Stimulated activated CD8-positive, alpha-beta memory T cell treated with anti-CD3 and anti-CD28 coated beads, Interleukin-2, amount 100 ng/mL, for 1 hour (primary cell): ENCODE results near the gene ATP2B3.

Source experiments
- DNase-seq, 2 donors: peaks; one replicate each; pipeline ENCODE4 v3.0.0-alpha.2; 2020; ENCODE audit warnings: low read depth in 2 of 2

Gene ATP2B3

DNA sequence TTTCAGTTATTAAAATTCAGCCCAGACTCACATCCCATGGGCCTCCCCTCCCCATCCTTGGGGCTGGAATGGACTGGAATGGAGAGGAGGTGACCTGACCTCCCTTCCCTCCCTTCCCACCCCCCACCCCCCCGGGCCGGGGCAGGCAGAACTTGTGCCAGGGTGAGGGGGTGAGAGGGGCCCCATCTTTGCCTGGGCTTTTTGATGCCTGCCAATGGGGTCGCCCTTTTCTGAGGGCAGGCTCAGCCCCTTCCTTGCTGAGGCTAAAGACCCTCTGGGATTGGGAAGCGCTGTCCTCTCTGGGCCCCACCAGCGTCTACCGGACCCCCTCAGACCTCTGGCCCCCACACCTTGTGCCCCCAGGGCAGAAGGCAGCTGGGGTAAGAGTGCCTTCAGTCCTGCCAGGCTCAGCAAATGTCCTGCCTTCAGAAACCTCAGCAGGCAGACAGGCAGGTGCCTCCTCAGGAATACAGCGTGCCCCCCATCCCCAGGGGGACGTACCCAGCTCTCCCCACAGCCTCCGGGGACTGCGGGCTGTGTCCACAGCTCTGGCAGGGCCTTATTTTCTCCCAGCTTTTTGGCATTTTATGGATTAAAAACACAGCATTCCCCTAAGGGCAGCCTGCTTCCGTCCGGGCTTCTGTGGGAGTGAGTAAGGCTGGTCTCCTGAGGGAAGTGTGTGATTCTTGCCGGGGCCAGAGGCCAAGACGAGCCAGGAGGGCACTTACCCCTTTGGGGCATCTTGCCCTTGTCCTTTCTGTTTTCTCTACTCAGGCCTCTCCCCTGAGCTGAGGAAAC, 94.1 kb downstream of the ATP2B3 start:
- no peak for DNase-seq

DNA sequence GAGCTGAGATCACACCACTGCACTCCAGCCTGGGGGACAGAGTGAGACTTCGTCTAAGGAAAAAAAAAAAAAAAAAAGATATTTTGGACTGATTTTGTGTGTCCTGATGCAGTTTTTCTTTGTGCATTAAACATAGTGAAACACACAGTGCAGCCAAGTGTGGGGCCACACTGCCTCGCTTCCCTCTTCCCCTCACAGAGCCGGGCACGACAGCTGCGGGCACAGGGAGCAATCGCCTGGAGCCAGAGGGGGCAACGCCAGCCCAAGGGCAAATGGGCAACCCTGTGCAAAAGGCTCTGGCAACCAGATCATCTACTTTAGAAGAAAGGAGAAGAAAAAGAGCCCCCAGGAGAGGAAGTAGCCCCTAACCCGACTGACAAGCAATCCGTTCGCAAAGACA, 95.0 kb downstream of the ATP2B3 start:
- DNase-seq, result no peak

DNA sequence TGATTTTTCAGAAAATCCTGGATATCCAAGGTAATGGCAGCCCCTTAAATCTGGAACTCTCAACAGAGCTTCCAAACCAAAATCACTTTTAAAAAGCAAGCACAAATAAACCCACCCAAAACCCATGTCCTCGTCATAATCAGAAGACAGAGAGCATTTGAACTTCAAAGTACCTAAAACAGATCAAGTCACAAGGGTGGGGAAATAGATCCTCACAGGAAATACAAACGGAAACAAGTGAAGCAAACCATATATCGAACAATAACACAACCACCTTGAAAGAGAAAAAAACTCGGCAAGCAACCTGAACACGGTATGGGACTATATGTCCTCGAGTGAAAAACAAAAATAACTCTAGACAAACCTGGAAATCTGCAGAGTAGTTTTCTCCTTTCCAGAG, 97.4 kb downstream of the ATP2B3 start:
- DNase-seq, result no peak

DNA sequence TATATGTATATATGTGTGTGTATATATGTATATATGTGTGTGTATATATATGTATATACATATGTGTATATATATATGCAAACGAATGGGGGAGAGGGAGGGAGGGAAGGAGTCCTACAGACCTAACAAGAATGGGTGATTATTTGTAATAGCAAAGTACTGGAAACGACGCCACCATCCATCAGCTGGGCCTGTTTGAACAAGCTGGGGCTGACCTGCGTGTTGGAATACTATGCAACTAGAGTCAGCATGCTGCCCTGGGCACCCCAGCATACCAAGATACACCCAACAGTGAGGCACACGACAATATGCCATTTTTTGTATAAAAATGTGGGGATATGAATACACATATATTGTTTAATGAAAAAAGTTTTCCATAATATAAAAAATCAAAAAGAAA, 103.1 kb downstream of the ATP2B3 start:
- no peak for DNase-seq

DNA sequence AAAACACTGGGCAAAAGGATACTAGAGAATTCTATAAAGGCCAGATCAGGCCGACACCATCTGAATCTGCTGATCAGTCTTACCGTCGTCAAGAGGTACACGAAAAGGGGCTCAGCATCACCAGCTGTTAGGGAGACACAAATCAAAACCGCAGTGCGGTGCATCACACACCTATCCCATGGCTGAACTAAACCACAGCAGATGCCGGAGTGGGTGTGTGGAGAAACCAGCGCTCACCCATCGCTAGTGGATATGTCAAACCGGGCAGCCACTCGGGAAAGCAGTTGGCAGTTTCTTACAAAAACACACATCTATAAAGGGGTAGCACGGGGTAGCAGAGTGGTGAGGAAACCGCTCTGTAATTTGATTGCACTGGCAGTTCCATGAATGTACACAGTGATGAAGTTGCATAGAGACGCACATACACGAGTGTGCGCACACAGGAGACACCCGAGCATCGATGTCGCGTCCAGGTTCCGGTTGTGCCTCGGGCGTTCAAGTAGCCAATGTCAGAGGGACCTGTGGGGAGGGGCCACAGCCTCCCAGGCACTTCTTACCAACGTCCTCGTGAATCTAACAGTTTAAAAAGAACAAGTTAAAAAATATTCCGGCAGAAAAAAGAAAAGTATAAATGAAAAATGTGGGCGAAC, 104.6 kb downstream of the ATP2B3 start:
- DNase-seq, result no peak

DNA sequence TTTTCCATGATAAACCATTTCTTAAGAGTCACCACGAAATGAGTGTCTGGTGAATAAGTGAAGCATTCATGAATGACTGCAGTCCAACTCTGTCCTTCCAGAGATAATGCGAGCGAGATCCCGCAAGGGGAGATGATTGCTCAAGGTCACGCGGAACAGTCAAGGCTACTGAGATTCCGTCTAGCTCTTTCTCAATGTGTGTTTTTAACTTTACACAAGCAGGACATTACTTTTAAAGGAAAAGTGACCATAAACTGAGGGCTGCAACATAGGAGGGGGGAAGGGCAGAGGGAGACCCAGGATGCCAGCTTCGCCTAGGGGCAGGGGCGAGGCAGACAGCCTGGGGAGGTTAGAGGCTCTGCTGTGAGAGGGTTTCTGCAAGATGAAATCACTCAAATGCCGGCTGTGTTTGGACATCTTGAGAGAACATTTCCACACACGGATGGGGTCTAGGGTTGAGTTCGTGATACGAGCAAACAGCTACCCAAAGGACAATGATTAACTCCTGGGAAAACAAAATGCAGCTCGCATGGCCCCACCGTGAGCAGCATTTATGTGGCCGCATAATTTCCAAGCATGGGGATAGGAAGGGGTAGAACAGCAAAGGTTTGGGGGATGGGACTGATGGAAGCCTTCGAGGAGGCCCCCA, 105.3 kb downstream of the ATP2B3 start:
- no peak for DNase-seq

DNA sequence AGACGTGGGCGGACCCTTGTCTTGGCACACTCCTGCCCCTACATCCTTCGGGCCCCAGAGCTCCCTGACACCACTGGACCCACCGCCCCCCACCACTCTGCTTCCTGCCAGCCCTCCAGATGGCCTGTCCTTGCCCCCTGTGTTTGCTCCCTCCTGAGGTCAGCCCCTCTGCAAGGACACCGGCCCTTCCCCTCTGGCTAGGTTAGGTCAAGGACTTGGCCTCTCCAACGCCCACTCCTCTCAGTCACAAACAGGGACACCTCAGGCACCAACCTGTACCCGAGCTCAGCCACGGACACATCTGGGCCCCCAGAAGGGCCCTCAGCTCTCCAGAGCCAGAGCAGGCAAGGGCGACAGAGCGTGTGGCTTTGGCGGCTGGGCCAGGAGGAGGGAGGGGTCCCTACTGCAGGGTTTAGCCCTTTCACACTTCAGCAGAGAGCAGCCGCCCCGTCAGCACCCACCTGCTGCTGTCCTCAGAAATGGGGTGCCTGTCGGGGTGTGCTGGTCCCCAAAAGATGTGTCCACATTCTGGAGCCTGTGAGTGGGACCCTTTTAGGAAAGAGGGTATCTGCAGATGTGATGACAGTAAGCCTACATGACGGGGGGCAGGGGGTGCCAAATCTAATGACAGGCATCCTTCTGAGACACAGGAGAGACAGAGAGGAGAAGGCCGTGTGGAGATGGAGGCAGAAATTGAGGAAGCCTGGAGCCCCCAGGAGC, 106.0 kb downstream of the ATP2B3 start:
- DNase-seq, result no peak

DNA sequence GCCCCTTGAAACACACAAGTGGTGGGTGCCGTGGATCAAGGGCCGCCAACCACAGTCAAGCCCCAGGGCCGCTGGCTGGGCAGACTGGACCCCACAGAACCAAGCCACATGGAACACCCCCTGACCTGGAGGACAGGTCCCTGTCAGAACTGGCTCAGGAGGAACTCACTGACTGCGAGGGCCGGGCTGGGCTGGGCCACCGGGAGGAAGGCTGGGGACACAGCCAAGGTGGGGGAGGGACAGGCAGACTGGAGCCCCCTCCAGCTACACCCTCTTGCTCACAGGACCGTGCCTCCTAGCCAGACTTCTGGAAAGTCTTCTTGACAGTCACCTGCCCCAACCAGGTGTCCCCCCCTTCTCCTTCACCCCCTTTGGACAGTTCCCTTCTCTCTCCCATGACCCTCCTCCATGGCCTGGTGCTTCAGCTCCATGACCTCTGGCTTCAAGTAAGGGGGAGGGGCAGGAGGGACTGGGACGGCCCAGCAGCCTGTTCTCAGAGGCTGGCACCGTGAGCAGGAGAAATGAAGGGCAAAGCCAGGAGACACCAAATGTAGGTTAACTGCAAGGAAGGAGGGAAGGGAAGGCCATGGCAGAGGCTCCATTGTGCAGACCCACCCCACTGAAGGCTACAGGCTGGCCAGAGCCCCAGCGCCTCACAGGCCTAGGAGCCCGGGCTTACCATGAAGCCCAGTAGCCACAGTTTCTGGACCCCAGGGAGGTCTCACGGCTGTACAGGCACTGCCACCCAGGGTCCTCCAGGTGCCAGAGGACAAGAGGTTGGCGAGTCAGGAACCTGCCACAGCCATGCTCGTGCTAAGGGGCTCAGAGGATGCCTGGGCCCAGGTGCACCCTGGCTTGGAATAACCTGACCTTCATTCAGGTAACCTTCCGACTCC, 107.0 kb downstream of the ATP2B3 start:
- DNase-seq, result no peak

DNA sequence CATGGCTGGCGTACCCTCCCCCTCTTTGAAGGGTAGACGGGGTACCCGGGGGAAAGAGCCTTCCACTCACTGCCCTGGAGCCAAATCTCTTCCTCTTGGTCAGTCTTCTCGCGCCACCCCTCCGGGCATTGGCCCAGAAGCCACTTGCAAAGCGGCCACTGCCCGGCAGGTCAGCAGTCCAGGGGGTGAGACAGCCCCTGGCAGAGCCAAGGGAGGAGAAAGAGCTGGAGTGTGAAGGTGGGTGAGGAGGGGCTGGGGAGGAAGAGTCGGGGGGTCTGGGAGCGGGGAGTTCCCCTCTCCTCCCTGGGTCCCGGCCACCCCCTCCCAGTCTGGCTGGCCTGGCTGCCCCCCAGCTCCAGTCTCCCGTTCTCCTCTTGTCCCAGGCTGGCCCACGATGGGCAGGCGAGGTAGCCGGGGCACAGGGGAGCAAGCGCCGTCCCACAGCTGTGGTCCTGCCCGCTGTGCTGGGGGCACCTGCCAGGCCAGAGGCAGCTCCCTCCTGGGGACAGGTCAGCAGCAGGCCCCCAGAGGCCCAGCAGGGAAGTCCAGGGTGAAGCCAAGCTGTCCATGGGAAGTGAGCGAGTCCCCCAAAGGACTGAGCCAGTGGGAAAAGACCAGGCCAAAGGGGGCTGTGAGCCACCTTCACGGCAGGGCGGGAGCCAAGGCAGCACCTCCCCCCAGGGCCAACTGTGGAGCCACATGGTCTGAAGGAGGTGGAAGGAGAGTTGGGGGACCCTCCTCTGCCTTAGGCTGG, 108.0 kb downstream of the ATP2B3 start:
- DNase-seq, result no peak

DNA sequence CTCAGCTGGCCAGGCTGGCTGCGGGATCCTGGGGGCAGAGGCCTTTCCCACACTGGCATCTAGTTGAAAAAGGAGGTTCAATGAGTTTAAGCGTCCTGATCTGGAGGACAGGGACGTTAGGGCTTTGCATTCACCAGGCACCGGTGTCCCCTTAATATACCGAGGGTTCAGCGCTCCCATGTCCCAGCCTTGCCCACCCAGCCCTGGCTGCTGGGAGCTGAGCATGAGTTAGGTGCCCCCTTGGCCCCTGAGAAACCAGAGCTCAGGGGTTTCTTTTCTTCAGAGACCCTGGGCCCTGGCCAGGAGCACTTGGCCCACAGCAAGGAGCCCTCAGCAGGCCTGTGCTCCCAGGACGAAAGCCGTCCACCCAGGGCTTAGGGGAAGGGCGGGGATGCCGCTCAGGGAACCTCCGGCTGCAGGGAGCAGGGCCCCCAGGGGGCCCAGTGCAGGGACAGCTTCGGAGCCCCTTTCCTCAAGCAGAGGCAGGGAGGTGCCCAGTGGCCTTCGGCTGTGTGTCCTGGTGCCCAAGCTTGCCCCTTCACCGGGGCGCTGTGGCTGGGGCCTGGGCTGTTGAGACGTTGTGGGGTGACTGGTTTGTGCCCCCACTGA, 108.7 kb downstream of the ATP2B3 start:
- no peak for DNase-seq

DNA sequence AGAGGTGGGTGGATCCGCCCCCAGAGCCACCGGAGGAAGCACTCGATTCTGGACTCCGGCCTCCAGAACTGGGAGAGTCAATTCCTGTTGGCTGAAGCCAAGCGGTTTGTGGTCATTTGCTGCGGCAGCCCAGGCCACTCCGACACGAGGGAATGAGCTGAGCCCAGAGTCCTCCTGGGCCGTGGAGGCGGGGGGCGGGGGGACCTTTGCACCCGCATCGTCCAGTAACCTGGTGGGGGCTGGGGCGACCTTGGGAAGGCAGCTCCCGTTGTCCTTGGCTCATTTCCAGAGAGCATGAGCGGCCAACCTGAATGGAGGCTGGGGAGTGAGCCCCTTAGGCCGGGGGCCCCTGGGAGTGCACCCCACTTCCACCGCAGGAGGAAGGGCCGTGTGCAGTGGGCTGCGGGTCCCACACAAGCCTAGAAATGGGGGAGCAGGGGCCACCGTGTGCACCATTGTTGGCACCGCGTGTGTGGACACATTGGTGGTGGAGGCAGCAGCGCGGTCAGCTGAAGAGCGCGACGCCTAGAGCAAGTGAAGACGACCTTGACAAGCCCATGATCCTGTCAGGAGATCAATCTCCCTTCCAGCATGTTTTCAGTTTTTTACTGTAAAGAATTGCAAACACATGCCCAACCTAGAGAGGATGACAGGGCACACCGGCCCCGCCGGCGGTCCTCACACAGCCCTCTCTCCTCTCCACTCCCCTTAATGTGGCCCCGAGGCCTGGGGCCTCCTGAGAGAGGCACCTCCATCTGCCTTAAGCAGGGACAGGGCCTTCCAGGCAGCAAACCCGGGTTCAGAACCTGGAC, 109.6 kb downstream of the ATP2B3 start:
- DNase-seq, result no peak

DNA sequence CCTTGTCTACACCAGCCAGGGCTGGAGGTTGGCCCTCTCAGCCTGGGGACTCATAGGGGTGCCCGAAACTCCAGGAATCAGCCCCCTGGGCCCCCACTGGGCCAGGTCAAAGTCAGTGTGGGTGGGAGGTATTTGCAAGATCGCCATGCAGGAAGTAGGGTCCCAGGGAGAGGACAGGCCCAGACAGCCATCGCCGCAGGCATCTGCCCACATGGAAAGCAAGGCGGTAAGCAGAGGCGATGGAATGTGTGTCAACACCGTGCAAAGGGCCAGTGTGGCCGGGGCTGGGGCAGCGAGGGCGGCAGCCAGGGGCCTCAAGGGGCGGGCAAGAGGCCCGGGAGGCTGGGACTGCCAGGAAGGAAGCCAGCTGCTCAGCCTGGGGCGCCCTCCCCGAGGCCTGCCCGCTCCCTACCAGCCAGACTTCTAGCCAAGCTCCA, 110.3 kb downstream of the ATP2B3 start:
- no peak for DNase-seq

DNA sequence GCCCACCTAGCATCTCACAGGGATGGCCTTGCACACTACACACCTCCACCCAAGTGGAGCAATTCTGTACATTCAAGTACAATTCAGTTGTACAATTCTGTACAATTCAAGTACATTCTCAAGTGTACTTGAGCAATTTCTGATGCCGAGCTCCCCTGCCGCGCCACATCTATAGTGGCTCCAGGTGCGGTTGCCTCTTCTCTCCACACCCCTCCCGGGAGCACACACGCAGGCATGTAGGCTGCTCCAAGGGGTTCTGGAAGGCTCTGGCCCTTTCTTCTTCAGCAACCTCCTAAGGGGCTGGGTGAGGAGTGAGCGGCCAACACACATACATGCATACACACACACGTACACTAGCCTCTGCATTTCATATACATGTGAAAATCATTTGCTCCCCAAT, 110.7 kb downstream of the ATP2B3 start:
- no peak for DNase-seq

DNA sequence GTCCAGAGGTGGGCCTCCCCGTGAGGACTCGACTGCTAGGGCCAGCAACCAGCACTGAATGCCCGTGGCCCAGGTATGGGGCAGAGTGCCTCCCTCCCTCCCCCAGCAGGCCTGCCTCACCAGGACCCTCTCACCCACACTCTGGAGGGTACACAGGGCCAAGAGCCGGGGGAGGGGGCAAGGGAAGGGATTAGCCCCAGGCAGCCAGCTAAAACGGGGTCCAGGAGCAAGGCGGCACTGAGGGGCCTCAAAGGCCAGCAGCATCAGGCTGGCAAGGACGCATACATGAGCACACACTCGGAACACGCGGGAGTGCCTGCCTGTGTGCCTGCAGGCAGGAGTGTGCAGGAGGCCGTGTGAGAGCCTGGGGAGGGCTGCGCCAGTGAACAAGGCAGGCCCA, 111.2 kb downstream of the ATP2B3 start:
- DNase-seq, result no peak

DNA sequence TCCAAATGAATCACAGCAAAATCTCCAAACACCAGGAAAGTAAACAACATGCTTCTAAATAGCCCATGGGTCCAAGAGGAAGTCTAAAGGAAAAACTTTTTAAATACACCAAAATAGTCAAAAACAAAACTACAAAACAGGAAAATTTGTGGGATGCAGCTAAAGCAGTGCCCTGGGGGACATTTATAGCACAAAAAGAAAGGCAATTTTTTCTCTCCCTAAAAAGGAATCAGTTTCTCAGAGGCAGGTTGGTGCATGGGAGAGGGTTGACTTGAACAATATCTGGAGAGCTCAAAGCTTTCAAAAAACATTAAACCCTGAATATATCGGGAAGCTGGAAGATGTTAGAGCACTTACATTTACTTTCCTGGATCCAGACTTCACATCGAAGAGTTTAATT, 113.9 kb downstream of the ATP2B3 start:
- DNase-seq, result no peak

DNA sequence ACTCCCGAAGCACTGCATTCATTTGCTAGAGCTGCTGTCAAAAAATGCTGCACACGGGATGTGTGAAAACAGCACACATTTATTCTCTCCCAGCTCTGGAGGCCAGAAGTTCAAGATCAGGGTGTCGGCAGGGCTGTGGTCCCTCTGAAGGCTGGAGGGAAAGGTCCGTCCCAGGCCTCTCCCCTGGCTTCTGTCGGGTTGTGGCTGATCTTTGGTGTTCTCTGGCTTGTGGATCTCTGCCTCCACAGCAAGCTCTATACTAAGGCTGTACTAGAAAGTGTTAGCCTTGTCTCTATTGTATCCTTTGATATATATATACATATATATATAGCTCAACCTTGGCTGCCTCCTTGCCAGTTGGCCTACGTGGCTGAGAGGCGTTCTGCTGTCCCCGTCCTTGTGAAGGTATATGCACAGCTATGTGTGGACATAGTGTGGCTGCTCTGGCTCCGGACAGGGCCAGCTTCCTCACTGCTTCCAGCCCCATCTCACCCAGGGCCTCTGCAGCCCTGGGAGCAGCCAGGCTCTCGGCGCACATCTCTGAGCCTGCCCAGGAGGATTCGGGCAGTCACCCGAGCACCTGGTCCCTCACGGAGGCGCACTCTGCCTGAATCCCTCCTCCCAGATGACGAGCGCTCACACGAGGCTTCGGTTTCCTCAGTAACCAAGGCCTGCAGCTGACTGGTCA, 114.6 kb downstream of the ATP2B3 start:
- DNase-seq, result no peak
